Activated CD4-positive, alpha-beta T cell treated with anti-CD3 and anti-CD28 coated beads for 4 hours (primary cell): ENCODE results near the gene C20orf202.

Experiments used
- DNase-seq, 2 donors: peaks; one replicate each; pipeline ENCODE4 v3.0.0-alpha.2; 2020

Gene C20orf202

DNA sequence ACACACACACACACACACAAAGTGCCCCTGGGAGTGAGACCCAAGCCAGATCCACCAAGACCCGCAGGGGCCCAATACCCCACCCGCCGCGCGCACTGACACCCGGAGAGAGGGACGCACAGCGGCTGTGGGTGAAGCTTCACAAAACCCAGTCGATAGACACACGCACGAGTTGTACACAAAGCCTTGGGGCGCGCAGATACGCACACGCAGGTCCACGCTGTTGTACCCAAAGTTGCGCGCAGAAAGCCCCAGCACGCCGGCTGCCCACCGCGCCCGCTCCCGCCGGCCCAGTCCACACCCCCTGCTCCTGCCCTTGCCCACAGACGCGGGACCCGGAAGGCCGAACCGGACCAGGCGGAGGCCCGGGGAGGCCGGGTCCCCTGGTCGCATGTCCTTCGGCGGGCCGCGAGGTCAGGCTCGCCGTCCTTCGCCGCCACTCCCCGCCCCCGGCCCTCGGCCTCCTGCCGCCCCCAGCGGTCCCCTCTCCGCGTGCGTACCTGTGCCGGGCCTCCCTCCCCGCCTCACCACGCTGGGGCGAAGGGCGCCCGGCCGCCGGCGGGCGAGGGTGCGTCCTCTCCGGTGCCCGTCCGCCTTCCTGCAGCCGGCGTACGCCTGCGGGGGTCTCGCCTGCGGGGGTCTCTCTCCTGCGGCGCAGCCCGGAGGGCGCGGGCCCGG, 18.5 kb upstream of the C20orf202 start, which contains the start of gene TMEM74B:
Gene TMEM74B, minus strand, starts transcription at position 344 of the 678 bp plus-strand sequence. CDS start 1,180 bp downstream, outside the sequence.
- DNase-seq = no peak

DNA sequence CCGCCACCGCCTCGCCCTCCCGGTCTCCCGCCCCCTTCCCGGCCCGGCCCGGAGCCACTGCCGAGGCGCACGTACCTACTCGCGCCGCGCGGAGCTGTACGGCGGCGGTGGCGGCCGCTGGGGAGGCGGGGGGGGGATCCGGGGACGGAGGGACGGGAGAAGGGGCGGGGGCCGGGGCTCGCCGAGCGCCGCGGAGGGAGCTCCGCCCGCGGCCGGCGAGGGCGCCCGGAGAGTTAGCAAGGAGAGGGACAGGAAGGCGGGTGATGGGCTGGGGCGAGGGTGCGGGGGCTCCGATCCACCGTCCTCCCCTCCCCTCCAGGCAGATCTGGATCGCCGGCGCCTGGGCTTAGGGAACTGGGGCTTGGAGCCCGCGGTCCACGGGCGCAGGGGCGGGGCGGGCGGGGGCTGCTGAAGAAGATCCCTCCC, 17.9 kb upstream of the C20orf202 start:
- DNase-seq = no peak

DNA sequence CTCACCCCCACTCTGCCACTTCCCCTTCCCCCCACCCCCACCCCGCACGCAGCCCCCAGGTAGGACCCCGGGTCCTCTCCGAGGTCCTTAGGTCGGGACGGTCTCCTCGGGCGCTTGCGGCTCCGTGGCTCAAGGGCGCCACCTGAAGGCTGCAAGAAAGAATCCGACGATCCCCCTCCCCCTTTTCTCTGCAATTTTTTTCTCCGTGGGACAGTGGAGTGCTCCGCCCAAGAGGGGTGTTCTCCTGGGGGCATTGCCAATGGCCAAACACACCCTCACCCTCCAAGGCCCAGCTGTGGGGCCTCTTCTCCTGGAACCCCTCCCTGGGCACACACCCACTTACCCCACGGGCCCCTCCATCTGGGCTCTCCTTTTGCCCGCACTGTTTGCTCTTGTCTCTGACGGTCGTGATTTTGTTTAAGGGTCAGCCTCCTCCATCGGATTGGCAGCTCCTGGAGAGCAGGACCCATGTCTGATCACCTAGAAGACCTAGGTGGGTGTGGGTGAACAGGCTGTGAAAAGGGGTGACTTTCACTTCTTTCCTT, 17.4 kb upstream of the C20orf202 start:
- peak; percentile 11 to 18 for DNase-seq

DNA sequence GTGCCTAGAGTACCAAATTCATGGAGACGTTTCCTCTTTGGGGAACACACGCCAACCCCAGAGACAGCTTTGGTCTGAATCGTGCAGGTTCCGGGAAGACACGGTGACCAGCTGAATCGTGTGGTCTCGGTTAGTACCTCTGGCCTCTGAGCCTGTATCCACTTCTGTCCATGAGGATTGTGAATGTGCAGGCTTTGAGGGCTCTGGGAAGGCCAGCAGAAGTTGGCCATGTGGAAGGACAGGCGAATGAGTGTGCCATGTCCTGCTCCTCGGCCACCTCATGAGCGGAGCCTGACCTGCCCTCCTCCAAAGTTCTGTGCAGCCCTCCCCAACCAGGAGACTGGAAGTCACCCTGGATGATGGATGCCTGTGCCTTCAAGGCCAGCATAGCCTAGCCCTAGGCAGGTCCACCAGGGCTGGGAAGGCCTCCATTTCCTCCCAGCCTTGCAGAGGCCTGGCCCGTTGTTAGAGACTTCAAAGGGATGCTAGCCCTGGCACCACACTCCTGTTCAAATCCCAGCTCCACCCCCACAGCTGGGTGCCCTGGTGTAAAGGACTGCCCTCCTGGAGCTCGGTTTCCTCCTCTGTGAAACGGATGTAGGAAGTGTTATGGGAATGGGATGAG, 16.8 kb upstream of the C20orf202 start:
- no peak for DNase-seq

DNA sequence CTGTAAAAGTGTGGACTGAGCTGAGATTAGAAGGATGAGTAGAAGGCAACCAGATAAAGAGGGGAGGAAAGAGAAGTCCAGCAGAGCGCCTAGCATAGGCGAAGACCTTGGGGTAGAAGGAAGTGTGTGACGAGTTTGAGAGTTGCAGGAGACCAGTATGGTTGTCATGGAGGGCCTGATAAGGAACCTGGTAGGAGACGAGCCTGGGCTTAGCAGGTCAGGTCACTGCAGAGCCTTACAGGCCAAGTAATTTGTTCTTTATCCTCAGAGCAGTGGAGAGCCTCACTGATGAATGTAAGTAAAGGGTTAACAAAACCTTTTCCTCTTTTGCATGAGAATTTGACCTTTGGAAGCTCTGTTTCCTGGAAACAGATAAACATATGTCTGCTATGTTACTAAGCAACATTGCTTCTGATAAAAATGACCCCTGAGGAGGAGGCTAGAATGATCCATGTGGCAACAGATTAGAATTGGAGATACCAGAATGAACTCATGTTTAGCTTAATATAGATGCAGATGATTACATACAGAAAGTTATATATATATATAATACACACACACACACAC, 15.6 kb upstream of the C20orf202 start:
- no peak for DNase-seq

DNA sequence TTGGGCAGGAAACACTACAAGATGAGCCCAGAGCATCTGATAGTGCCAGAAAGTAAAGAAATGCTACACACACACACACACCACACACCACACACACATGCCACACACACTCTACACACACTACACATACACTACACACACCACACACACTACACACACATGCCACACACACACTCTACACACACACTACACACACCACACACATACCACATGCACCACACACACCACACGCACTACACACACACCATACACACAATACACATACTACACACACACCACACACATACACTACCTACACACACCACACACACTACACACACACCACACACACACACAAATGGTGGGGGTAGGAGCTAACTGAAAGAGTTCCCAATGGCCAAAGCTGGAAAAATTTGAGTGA, 14.9 kb upstream of the C20orf202 start:
- no peak for DNase-seq

DNA sequence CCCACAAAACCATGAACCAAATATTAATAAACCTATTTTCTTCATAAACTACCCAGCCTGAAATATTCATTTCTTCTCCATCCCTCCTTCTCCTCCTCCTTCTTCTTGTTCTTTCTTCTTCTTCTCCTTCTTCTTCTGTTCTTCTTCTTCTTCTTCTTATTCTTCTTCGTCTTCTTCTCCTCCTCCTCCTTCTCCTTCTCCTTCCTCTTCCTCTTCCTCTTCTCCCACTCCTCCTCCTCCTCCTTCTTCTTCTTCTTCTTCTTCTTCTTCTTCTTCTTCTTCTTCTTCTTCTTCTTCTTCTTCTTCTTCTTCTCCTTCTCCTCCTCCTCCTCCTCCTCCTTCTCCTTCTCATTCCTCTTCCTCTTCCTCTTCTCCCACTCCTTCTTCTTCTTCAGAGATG, 13.4 kb upstream of the C20orf202 start:
- DNase-seq = no peak

DNA sequence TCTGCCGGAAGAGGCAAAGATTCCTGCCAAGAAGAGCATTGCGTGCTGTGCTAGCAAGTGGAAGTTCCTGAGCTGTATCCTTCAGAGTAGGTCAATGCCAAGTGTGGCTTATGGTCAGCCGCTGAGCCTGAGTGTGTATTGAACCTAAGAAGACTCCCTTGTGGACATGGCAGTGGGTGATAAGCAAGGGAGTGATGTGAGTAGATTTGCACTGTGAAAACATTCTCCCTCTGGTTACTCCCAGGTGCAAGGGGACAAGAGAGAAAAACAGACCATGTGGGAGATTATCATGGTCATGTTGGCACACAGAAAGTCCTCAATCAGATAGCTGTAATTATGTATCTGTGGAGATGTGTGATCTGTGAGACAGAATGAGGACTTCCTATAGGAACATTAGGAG, 12.4 kb upstream of the C20orf202 start:
- no peak for DNase-seq

DNA sequence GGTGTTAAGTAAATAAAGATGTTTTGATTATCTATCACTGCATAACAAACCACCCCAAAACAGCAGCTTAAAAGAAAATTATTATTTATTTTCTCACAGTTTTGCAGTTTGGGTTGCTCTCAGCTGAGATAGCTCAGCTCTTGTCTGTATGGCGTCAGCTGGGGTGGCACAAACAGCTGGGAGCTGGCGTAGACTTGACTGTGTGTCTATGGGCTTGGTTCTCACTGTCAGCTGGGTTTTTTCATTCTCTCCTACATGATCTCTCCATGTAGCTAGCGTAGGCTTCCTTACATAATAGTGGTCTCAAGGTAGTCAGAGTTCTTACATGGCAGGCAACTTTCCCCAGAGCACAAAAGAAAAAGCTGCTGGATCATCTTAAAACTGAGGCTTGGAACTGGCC, 12.0 kb upstream of the C20orf202 start:
- DNase-seq = no peak

DNA sequence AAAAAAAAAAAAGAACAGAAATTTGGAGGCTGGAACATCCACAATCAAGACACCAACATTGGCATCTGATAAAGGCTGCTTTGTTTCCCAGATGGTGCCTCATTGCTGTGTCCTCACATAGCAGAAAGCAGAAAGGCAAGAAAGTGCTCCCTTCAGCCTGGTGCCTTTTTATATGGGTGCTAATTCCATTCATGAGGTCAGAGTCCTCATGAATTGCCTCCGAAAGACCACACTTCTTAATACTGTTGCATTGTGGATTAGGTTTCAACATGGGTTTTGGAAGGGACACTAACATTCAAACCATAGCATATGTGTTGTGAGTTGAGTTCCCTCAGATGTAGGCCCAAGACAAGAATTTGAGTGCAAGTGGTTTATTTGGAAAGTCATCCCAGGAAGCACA, 8.0 kb upstream of the C20orf202 start:
- DNase-seq = no peak

DNA sequence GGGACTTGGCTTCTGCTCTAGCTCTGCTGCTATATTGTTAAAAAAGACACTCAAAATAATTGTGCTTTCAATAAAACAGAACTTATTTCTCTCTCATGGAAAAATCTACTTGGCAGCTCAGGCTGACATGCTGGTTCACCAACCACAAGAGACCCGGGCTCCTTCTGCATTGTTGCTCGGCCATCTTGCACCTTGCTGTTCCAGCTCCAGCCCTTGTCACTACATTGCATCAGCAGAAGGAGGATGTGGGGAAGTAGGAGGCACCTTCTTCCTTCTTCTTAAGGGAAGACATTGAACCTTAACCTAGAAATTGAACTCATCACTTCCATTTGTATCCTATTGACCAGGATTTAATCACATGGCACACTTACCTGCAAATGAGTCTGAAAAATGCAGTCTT, 6.6 kb upstream of the C20orf202 start:
- no peak for DNase-seq

DNA sequence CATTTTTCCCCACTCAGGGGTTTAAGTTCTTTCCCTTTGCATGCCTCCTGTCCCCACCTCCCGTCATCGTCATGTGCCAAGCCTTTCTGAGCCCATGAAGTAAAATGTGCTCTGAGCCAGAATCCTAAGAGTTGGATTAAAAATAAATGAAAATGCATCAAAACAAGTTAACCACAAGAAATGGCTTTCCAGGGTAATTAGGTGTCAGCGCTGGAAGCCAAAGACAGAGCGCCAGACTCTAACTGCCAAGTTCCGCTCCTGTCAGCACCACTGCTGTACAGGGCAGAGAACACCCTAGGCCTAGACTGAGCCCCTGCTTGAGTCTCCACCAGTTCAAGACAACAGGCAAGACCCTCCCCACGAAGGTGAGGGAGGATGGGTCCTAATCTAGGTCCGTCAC, 5.5 kb upstream of the C20orf202 start:
- DNase-seq = no peak

DNA sequence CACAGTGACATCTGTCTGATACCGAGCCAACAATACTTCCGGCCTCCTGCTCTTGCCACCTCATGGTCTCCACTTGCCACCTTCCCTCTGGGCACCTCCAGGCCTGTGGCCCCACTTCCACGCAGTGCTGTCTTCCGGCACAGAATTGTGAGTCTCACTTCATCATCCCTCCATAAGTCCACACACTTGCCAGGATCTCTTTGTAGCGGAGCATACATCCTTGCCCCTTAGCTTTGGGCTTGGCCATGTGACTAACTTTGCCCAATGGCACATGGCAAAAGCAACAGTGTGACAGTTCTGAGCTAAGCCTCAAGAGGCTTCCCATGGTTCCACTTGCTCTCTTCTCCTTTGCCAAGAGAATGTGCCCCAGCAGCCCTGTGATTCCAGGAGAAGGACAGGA, 4.5 kb upstream of the C20orf202 start:
- no peak for DNase-seq

DNA sequence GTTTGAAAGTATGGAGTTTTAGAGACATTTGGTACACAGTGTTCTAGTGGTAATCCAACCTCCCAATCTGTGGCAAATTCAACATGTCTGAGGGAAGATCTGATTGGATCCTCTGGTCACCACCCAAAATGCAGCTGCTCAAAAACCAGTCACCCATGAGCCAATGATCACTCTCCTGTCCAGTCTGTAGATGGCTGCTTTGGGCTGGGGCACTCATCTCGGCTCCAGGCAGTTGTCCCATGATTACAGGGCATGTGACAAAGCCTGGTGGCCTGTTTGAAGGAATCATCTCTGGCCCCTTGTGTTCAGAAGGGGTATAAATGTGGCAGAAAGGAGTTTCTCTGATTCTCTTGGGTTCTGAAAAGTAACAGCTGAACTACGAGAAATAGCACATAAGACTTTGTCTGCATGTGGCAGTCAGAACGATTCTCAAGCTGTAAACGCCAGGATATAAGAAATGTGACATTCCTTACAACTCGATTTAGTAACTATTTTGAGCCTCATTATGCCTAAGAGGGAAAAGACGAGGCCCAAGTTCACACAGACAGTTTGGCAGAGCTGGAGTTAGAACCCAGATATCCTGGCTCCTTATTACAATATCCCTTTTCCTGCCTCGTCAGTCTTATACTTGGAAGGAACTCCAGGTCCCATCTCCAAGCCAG, 3.9 kb upstream of the C20orf202 start:
- no peak for DNase-seq

DNA sequence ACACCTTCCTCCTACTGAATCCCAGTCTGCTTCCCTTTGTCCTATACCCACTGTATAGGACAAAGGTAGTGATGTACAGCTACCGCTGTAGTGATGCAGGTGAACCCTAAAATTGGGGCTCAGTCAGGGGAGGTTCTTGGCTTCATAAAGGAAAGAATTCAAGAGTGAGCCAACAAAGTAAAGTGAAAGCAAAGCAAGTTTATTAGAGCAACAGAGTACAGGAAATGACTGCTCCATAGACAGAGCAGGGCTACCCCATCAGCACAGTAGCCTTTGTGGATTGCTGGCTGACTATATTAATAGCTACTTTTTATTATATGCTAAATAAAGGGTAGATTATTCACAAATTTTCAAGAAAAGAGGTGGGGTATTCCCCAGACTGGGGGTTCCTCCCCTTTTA, 3.3 kb upstream of the C20orf202 start:
- no peak for DNase-seq

DNA sequence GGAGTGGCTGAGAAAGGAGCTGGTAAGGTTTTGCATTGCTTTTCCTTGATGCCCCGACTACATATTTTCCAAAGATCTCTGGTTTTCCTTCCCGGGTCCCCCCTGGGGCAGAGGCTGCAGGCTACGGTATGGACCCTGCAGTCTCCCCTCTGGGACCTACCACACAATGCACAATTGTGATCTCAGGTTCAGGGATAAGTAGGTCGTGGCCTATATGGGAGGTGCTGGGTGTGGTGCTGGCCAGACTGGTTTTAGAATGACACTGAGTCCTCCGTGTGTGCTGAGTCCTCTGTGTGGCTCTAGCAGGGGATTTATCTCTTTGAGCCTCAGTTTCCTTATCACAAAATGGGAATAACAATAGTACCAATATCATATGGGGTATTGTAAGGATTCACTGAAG, 376 bp downstream of the C20orf202 start:
- no peak for DNase-seq

DNA sequence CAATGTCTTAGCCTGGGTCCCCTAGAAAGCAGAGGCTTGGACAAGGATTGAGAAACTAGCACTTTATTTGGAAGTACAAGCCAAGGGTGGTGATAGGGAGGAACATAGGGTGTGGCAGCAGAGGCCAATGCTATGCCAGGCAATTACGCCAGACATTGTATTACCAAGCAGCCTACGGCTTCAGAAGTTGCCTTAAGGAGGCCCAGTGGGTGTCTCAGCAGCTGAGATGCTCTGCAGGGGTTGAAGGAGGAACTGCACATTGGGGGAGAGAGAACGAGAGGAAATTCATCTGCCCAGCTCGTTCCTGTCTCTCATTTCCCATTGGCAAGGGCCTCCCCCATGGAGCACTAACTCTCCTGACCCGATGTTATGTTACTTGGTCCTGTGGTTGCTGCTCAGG, 859 bp downstream of the C20orf202 start:
- DNase-seq = no peak

DNA sequence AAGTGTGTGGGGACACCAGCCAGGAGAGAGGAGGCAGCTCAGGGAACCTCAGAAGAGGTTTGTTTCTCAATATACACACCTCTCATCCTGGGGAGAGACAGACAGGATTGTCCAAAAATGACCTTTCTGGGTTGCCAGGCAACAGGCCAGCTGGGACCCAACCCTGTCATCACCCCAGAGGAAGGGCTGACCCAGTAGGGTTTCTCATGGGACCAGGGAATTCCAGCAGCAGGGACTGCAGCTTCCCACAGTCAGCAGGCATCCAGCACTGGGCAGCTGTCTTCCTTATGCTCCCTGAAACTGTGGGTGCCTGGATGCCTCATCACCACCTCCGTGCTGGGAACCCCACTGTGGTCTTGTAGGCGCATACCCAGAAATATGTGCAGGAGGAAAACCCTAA, 1.3 kb downstream of the C20orf202 start:
- no peak for DNase-seq

DNA sequence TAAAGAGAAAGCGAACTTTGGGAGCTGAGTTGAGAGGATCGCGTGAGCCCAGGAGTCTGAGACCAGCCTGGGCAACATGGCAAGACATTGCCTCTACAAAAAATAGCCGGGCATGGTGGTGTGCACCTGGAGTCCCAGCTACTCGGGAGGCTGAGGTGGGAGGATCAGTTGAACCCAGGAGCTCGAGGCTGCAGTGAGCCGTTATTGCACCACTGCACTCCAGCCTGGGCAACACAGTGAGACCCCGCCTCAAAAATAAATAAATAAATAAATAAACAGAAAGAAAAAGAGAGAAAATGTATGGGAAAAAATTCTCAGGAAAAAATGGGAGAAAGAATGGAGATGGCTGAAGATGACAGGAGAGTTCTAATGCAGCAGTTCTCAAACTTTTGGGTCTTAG, 2.5 kb downstream of the C20orf202 start:
- DNase-seq = no peak

DNA sequence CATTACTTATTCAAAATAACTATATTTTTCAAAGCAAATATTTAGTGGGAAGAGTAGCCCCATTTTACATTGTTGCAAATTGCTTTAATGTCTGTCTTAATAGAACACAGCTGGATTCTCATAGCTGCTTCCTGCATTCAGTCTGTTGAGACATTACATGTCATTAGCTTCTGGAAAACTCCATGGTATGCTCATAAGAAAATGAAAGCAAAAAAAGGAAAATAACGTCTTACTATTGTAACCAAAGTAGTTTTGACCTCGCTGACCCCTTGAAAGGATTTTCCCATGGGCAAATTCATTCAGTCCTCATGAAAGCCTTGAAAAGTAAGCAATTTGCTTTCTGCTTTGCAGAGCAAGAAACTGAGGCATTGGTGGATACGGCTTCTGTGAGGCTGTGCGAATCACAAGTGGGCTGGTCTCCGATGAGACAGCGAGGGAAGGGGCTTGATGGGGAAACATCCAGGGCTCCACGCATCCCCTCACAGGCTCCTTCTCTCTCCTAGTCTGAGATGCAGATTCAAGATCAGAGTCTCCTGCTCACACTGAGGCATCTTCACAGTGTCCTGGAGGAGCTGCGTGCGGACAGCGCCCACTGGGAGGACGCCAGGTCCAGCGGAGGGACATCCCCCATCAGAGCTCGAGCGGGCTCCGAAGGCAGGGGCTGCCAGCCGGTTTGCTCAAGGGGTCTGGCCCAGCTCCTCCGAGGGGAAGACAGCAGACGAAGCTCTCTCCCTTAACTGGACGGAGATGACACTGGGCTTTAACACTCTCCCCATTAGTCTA, 3.3 kb downstream of the C20orf202 start:
- no peak for DNase-seq

DNA sequence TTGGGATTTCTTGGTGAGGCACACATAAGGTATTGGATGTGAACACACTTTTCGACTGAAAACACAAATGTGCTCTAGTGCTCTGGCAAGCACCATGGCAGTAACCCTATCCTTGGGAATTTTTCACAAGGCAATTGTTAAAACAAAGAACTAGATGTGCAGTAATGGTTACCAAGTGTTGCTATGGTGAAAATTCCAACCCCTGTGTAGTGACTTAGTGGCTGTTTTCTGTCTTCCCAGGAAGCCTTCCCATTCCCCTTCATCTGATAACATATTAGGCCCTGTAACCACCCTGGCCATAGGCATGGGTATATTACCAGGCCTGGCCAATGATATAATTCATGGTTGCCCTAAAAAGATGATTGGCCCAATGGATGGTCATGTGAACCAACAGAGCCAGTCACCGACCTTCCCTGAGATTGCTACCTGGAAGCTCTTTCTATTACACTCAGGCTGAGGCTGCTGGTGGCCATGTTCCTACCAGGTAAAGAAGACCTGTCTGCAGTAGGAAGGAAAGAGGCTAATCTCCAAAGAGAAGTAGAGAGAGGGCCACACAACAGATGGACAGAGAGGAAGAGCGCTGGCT, 4.1 kb downstream of the C20orf202 start:
- DNase-seq = no peak
